Mammary epithelial cell (primary cell): Measurements from ENCODE around the gene KCNIP1.

Experiments used
- EZH2 ChIP-seq: IDR thresholded peaks from 2 replicates; pipeline ENCODE4 v1.6.1; 2012; ENCODE audit warnings: low read length, inconsistent platforms, borderline replicate concordance
- TF ChIP-seq, protein P1 (sequence below), 2 donors: IDR thresholded peaks in 1 of 2; conservative IDR thresholded peaks in 1 of 2; 2 replicates each; pipeline ENCODE4 v1.5.1; 2011 to 2012; ENCODE audit warnings: inconsistent platforms in 2 of 2, low read length in 2 of 2, mild to moderate bottlenecking in 2 of 2, control low read depth in 1 of 2, low read depth in 1 of 2; ENCODE audit not compliant: insufficient read depth in 1 of 2; ENCODE audit errors: extremely low read depth in 1 of 2

GRCh38 chr5:170752257-170753215 lies 248.7 kb downstream of the KCNIP1 start:
- TF ChIP-seq, protein P1, sequence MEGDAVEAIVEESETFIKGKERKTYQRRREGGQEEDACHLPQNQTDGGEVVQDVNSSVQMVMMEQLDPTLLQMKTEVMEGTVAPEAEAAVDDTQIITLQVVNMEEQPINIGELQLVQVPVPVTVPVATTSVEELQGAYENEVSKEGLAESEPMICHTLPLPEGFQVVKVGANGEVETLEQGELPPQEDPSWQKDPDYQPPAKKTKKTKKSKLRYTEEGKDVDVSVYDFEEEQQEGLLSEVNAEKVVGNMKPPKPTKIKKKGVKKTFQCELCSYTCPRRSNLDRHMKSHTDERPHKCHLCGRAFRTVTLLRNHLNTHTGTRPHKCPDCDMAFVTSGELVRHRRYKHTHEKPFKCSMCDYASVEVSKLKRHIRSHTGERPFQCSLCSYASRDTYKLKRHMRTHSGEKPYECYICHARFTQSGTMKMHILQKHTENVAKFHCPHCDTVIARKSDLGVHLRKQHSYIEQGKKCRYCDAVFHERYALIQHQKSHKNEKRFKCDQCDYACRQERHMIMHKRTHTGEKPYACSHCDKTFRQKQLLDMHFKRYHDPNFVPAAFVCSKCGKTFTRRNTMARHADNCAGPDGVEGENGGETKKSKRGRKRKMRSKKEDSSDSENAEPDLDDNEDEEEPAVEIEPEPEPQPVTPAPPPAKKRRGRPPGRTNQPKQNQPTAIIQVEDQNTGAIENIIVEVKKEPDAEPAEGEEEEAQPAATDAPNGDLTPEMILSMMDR (conservative IDR thresholded peaks at IDR 0.05 in 1 of 2, IDR thresholded peaks at IDR 0.05 in 1 of 2; ENCODE audit: extremely low read depth in 1 of 2, insufficient read depth in 1 of 2, low read depth in 1 of 2, low read length in 2 of 2) = no peak
- no peak for TF ChIP-seq EZH2
